Measurements from ENCODE around the gene TLL2.

The TLL2 gene

DNA sequence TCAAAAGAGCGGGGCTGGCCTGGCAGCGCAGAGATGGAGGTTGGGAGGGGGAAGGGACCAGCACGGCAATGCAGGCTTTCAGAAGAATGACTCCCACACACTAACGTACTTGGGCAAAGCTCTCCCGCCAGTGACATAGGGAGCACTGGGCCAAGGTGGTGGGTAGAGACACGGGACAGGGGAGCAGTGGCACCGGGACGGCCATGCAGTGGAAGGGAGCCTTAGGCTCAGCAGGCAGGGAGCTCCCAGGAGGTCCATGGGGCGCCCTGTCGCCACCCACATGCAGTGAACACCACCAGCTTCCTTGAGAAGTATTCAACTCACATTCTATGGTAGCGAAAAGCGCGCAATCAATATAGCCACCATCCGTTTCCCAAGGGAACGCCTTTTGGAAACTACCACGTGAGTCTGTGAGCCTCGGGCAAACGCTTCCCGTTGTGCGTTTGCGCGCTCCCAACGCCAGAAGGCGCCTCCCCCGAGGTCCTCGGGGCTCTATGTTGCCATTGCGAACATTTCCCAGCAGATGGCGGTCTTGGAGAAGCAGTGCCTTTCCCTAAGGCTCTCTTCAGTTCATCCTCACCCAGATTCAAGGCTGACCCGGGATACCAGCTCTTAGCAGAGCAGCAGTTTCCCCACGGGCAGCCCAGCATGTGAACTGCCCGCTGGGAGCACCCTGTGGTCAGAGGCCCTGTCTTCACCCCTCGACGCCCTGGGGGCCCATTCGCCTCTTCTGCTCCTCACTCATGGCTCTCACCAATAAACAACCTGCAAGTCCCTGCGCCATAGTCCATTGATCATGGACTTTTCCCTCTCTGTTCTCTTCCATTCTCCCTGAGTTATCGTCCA lies 138.5 kb downstream of the TLL2 start:
- Histone ChIP-seq H3K9me2 (replicated peaks; ENCODE audit: low read depth, low read length) (no peaks in the 10 kb centered on the region), H3K9me3 (ENCODE audit: insufficient read depth, low read depth, low read length) (no peaks in the 10 kb centered on the region), H2AFZ (ENCODE audit: low read length) (peak overlapping the region; percentile 100), H3K9ac (ENCODE audit: low read depth, low read length, poor library complexity, severe bottlenecking) (peak overlapping the region; percentile 64), H3K27me3 (ENCODE audit: insufficient read depth, low read length, poor library complexity, severe bottlenecking) (no peaks in the 10 kb centered on the region), H3K4me2 (ENCODE audit: low read depth, low read length, poor library complexity, severe bottlenecking) (peak overlapping the region; percentile 95), H3K4me3 (ENCODE audit: low read length, poor library complexity, severe bottlenecking) (peak overlapping the region; percentile 77), H3K79me2 (ENCODE audit: insufficient read depth, low read length) (no peaks in the 10 kb centered on the region), H4K20me1 (ENCODE audit: insufficient read depth, low read length, poor library complexity, severe bottlenecking) (no peaks in the 10 kb centered on the region), H3K4me1 (ENCODE audit: insufficient read depth, low read length, poor library complexity, severe bottlenecking) (no peaks in the 10 kb centered on the region), H3K36me3 (ENCODE audit: insufficient read depth, low read length) (no peaks in the 10 kb centered on the region), H3F3A (ENCODE audit: low read depth) (no peaks in the 10 kb centered on the region)
- TF ChIP-seq EZH2phosphoT487 (IDR thresholded peaks at IDR 0.05; ENCODE audit: borderline replicate concordance), result no peak
- TF ChIP-seq, protein P1, sequence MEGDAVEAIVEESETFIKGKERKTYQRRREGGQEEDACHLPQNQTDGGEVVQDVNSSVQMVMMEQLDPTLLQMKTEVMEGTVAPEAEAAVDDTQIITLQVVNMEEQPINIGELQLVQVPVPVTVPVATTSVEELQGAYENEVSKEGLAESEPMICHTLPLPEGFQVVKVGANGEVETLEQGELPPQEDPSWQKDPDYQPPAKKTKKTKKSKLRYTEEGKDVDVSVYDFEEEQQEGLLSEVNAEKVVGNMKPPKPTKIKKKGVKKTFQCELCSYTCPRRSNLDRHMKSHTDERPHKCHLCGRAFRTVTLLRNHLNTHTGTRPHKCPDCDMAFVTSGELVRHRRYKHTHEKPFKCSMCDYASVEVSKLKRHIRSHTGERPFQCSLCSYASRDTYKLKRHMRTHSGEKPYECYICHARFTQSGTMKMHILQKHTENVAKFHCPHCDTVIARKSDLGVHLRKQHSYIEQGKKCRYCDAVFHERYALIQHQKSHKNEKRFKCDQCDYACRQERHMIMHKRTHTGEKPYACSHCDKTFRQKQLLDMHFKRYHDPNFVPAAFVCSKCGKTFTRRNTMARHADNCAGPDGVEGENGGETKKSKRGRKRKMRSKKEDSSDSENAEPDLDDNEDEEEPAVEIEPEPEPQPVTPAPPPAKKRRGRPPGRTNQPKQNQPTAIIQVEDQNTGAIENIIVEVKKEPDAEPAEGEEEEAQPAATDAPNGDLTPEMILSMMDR (conservative IDR thresholded peaks at IDR 0.05; ENCODE audit: low read length), result peak; percentile 93

DNA sequence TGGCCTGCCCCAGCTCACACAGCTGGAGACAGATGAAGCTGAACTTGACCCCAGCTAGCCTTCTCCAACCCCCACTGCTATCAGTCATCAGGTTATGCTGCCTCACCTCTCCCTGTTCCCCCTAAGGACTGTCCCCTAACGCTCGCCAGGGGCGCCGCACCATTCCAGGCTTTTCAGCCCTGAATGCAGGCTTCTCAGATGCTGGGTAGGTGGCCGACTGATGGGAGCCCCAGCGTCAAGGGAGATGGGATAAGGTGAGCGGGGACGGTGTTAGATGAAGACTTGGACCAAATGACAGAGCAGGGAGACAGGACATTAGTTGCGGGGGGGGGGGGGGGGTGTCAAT lies 139.1 kb downstream of the TLL2 start:
- H3K4me2 ChIP-seq (ENCODE audit: low read depth, low read length, poor library complexity, severe bottlenecking), result peak overlapping the region; percentile 95
- no peaks in the 10 kb centered on the region for H4K20me1 ChIP-seq (ENCODE audit: insufficient read depth, low read length, poor library complexity, severe bottlenecking)
- H3F3A ChIP-seq (ENCODE audit: low read depth), result no peaks in the 10 kb centered on the region
- H3K4me1 ChIP-seq (ENCODE audit: insufficient read depth, low read length, poor library complexity, severe bottlenecking), result no peaks in the 10 kb centered on the region
- no peaks in the 10 kb centered on the region for H3K79me2 ChIP-seq (ENCODE audit: insufficient read depth, low read length)
- H3K36me3 ChIP-seq (ENCODE audit: insufficient read depth, low read length), result no peaks in the 10 kb centered on the region
- H3K27me3 ChIP-seq (ENCODE audit: insufficient read depth, low read length, poor library complexity, severe bottlenecking), result no peaks in the 10 kb centered on the region
- H3K4me3 ChIP-seq (ENCODE audit: low read length, poor library complexity, severe bottlenecking), result peak overlapping the region; percentile 77
- peak overlapping the region; percentile 100 for H2AFZ ChIP-seq (ENCODE audit: low read length)
- no peaks in the 10 kb centered on the region for H3K9me2 ChIP-seq (replicated peaks; ENCODE audit: low read depth, low read length)
- H3K9ac ChIP-seq (ENCODE audit: low read depth, low read length, poor library complexity, severe bottlenecking), result peak overlapping the region; percentile 64
- TF ChIP-seq, protein P1 (conservative IDR thresholded peaks at IDR 0.05; ENCODE audit: low read length), result no peak
- no peak for TF ChIP-seq EZH2phosphoT487 (IDR thresholded peaks at IDR 0.05; ENCODE audit: borderline replicate concordance)
- no peaks in the 10 kb centered on the region for H3K9me3 ChIP-seq (ENCODE audit: insufficient read depth, low read depth, low read length)

DNA sequence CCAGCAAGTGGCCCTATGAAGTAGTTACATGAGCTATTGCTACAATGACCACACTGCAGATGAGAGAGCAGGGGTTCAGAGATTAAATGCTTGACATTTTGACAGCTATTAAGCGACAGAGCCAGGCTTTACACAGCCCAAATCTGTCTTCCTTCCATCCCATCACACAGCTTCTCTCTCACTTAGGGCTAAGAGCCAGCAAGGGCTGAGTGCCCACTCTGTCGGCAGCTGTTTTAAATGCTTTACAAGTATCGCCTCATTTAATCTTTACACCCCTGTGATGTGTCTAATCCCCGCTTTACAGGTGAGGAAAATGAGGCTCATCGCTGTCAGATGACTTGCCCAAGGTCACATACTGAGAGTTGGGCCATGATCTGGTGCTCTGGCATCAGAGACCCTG lies 139.7 kb downstream of the TLL2 start:
- Histone ChIP-seq H3K9me2 (replicated peaks; ENCODE audit: low read depth, low read length) (no peaks in the 10 kb centered on the region), H3F3A (ENCODE audit: low read depth) (no peaks in the 10 kb centered on the region), H3K4me1 (ENCODE audit: insufficient read depth, low read length, poor library complexity, severe bottlenecking) (no peaks in the 10 kb centered on the region), H3K9ac (ENCODE audit: low read depth, low read length, poor library complexity, severe bottlenecking) (no peak overlapping the region), H3K9me3 (ENCODE audit: insufficient read depth, low read depth, low read length) (no peaks in the 10 kb centered on the region), H3K36me3 (ENCODE audit: insufficient read depth, low read length) (no peaks in the 10 kb centered on the region), H3K27me3 (ENCODE audit: insufficient read depth, low read length, poor library complexity, severe bottlenecking) (no peaks in the 10 kb centered on the region), H3K4me2 (ENCODE audit: low read depth, low read length, poor library complexity, severe bottlenecking) (no peak overlapping the region), H3K4me3 (ENCODE audit: low read length, poor library complexity, severe bottlenecking) (no peak overlapping the region), H2AFZ (ENCODE audit: low read length) (no peak overlapping the region), H4K20me1 (ENCODE audit: insufficient read depth, low read length, poor library complexity, severe bottlenecking) (no peaks in the 10 kb centered on the region), H3K79me2 (ENCODE audit: insufficient read depth, low read length) (no peaks in the 10 kb centered on the region)
- TF ChIP-seq, protein P1 (conservative IDR thresholded peaks at IDR 0.05; ENCODE audit: low read length), result no peak
- TF ChIP-seq EZH2phosphoT487 (IDR thresholded peaks at IDR 0.05; ENCODE audit: borderline replicate concordance), result no peak

Measured in Loucy (cell line).